BJ (cell line): ENCODE measurements around the gene C16orf96. TPM values are rescaled to one million over a fixed set of nuclear protein-coding genes. Genes with fewer than 3 reads are reported as not detected.

Source experiments
- CTCF ChIA-PET: fragments of 350-600 bp; formaldehyde crosslinking; extraction: SDS; loops from one replicate; lab custom pipeline; 2021; ENCODE audit warnings: antibody characterized with exemption, inconsistent platforms; lab: Yijun Ruan, JAX
- POLR2A ChIA-PET: fragments of 300-600 bp; sonication (Branson Sonifier 250); formaldehyde crosslinking; extraction: SDS; loops from one replicate; lab custom pipeline; 2021; ENCODE audit warnings: antibody characterized with exemption; lab: Charles Lee
- DNase-seq: peaks from one replicate; pipeline ENCODE4 v3.0.0-alpha.2; 2011; ENCODE audit warnings: low read depth
- H3K27me3 ChIP-seq: 2 replicates; pipeline ENCODE4 v1.6.0; 2011; ENCODE audit warnings: low read length; ENCODE audit not compliant: control insufficient read depth, insufficient read depth
- H3K36me3 ChIP-seq: 2 replicates; pipeline ENCODE4 v1.5.1; 2011; ENCODE audit warnings: low read length; ENCODE audit not compliant: control insufficient read depth, insufficient read depth
- H3K4me3 ChIP-seq: 2 replicates; pipeline ENCODE4 v1.5.1; 2011; ENCODE audit warnings: low read depth, mild to moderate bottlenecking, control low read depth, low read length
- polyA minus RNA-seq: library from RNA; depleted of rRNA, polyadenylated mRNA; stranded (reverse); fragments of >200 nt; gene quantifications from 2 replicates; pipeline ENCODE4 v1.2.3, GENCODE V29; 2011; rRNA and poly(A)+ RNA removed
- polyA plus RNA-seq: library from polyadenylated mRNA; depleted of rRNA; stranded (reverse); fragments of >200 nt; gene quantifications from 2 replicates; pipeline ENCODE4 v1.2.3, GENCODE V29; 2011; rRNA removed
- TF ChIP-seq, protein P1 (sequence below): IDR thresholded peaks from 2 replicates; pipeline ENCODE4 v1.5.1; 2011; ENCODE audit warnings: low read depth, mild to moderate bottlenecking, control low read depth, inconsistent platforms, low read length, moderate library complexity; ENCODE audit not compliant: insufficient read depth

The C16orf96 gene
- polyA plus RNA-seq (not detected in 2 replicates), polyA minus RNA-seq (not detected in 2 replicates)

- no peak for DNase-seq
- POLR2A ChIA-PET, result no interaction called here
- CTCF ChIA-PET, result interaction anchor here (0.6 to 1.2 kb wide), 3 partner anchors 9 to 60 kb away, joined by 3 to 4 read pairs (median 3); no protein-coding TSS in a partner anchor
- H3K4me3 ChIP-seq, result no peak within 1 kb of the TSS
- no peaks in the 10 kb centered on the region for H3K36me3 ChIP-seq
- peaks cover 10% of the 10 kb centered on the region for H3K27me3 ChIP-seq
- TF ChIP-seq, protein P1, sequence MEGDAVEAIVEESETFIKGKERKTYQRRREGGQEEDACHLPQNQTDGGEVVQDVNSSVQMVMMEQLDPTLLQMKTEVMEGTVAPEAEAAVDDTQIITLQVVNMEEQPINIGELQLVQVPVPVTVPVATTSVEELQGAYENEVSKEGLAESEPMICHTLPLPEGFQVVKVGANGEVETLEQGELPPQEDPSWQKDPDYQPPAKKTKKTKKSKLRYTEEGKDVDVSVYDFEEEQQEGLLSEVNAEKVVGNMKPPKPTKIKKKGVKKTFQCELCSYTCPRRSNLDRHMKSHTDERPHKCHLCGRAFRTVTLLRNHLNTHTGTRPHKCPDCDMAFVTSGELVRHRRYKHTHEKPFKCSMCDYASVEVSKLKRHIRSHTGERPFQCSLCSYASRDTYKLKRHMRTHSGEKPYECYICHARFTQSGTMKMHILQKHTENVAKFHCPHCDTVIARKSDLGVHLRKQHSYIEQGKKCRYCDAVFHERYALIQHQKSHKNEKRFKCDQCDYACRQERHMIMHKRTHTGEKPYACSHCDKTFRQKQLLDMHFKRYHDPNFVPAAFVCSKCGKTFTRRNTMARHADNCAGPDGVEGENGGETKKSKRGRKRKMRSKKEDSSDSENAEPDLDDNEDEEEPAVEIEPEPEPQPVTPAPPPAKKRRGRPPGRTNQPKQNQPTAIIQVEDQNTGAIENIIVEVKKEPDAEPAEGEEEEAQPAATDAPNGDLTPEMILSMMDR, result no peak
These were observed at the start of gene C16orf96 for GRCh38 chr16:4556112-4556511. Gene C16orf96 (plus strand): TSS chr16:4556340. CDS start chr16:4556490, 150 bp downstream.

GRCh38 chr16:4506450-4506849, 49.7 kb upstream of the C16orf96 start:
- POLR2A ChIA-PET, result interaction anchor here (0.7 kb wide), 1 partner anchor 38 kb away, joined by 4 read pairs; no protein-coding TSS in a partner anchor

GRCh38 chr16:4507588-4508345, 48.4 kb upstream of the C16orf96 start:
- POLR2A ChIA-PET, result no interaction called here
- CTCF ChIA-PET, result interaction anchor here (0.6 to 6.8 kb wide), 16 partner anchors 9 to 131 kb away, joined by 3 to 110 read pairs (median 4); partner anchors contain the start of gene HMOX2
- Histone ChIP-seq H3K27me3 (no peaks in the 10 kb centered on the region), H3K4me3 (no peak overlapping the region), H3K36me3 (peaks cover 37% of the 10 kb centered on the region)
- no peak for DNase-seq
- TF ChIP-seq, protein P1, result no peak

More at GRCh38 chr16:4506450-4506849, 49.7 kb upstream of the C16orf96 start:
- no peaks in the 10 kb centered on the region for H3K27me3 ChIP-seq
- CTCF ChIA-PET, result interaction anchor here (0.6 to 6.8 kb wide), 20 partner anchors 10 to 149 kb away, joined by 3 to 110 read pairs (median 6); partner anchors contain the start of genes CDIP1, HMOX2 and MGRN1
- no peak overlapping the region for H3K4me3 ChIP-seq
- peaks cover 28% of the 10 kb centered on the region for H3K36me3 ChIP-seq
- DNase-seq, result no peak
- TF ChIP-seq, protein P1, result peak; percentile 86

GRCh38 chr16:4508806-4509205, 47.3 kb upstream of the C16orf96 start:
- CTCF ChIA-PET, result interaction anchor here (0.6 to 6.8 kb wide), 8 partner anchors 8 to 108 kb away, joined by 3 to 110 read pairs (median 14); partner anchors contain the start of gene HMOX2

More at GRCh38 chr16:4508806-4509205, 47.3 kb upstream of the C16orf96 start:
- no peak for DNase-seq
- no peak overlapping the region for H3K4me3 ChIP-seq
- no peaks in the 10 kb centered on the region for H3K27me3 ChIP-seq
- TF ChIP-seq, protein P1, result no peak
- peaks cover 42% of the 10 kb centered on the region for H3K36me3 ChIP-seq
- POLR2A ChIA-PET, result no interaction called here
